Liver (tissue), 9 donors: ENCODE data around the gene CEMIP. TPM values are rescaled to one million over a fixed set of nuclear protein-coding genes. Genes with fewer than 3 reads are reported as not detected.

Experiments
- DNase-seq: peaks from one replicate; pipeline ENCODE4 v3.0.0-alpha.2; 2017; ENCODE audit warnings: low spot score
- H3K27ac ChIP-seq, 2 donors: one replicate each; pipeline ENCODE4 v1.7.0; 2013; ENCODE audit warnings: inconsistent platforms in 2 of 2, low read length in 2 of 2, control low read depth in 1 of 2, low read depth in 1 of 2, mild to moderate bottlenecking in 1 of 2
- H3K27me3 ChIP-seq, 4 donors: one replicate each; pipeline versions ENCODE4 v1.6.1 to v1.7.0; 2013; ENCODE audit warnings: low read length in 3 of 4, inconsistent platforms in 1 of 4, mild to moderate bottlenecking in 1 of 4, moderate library complexity in 1 of 4; ENCODE audit not compliant: control insufficient read depth in 4 of 4, insufficient read depth in 4 of 4
- H3K36me3 ChIP-seq, 4 donors: one replicate each; pipeline versions ENCODE4 v1.6.1 to v1.7.0; 2013; ENCODE audit warnings: low read length in 3 of 4, mild to moderate bottlenecking in 3 of 4, low read depth in 1 of 4, moderate library complexity in 1 of 4; ENCODE audit not compliant: control insufficient read depth in 4 of 4, insufficient read depth in 3 of 4
- H3K4me1 ChIP-seq, 4 donors: one replicate each; pipeline versions ENCODE4 v1.6.1 to v1.7.0; 2013; ENCODE audit warnings: low read length in 3 of 4, mild to moderate bottlenecking in 3 of 4, moderate library complexity in 1 of 4; ENCODE audit not compliant: control insufficient read depth in 4 of 4, insufficient read depth in 4 of 4
- H3K4me3 ChIP-seq, 3 donors: one replicate each; pipeline versions ENCODE4 v1.6.1 to v1.7.0; 2013; ENCODE audit warnings: low read length in 3 of 3, control low read depth in 1 of 3, low read depth in 1 of 3, mild to moderate bottlenecking in 1 of 3
- H3K9ac ChIP-seq, 2 donors: one replicate each; pipeline ENCODE4 v1.7.0; 2013; ENCODE audit warnings: low read length in 2 of 2, mild to moderate bottlenecking in 2 of 2, moderate library complexity in 2 of 2, control low read depth in 1 of 2, low read depth in 1 of 2
- H3K9me3 ChIP-seq, 4 donors: one replicate each; pipeline versions ENCODE4 v1.6.1 to v1.7.0; 2013; ENCODE audit warnings: low read length in 3 of 4; ENCODE audit not compliant: control insufficient read depth in 4 of 4
- EGR1 ChIP-seq, 2 donors: IDR thresholded peaks; 2 replicates each; pipeline ENCODE4 v1.6.1; 2016 to 2018; ENCODE audit warnings: antibody characterized with exemption in 2 of 2, low read depth in 2 of 2
- FOXA1 ChIP-seq: IDR thresholded peaks from 2 replicates; pipeline ENCODE4 v1.6.1; 2016; ENCODE audit warnings: antibody characterized with exemption
- GABPA ChIP-seq, 2 donors: IDR thresholded peaks in 1 of 2; conservative IDR thresholded peaks in 1 of 2; 2 replicates each; pipeline ENCODE4 v1.6.1; 2016; ENCODE audit warnings: antibody characterized with exemption in 2 of 2, mild to moderate bottlenecking in 1 of 2, moderate library complexity in 1 of 2
- HNF4A ChIP-seq, 2 donors: conservative IDR thresholded peaks; 2 replicates each; pipeline ENCODE4 v1.6.1; 2016; ENCODE audit warnings: antibody characterized with exemption in 2 of 2, mild to moderate bottlenecking in 2 of 2
- JUND ChIP-seq, 2 donors: IDR thresholded peaks; 2 replicates each; pipeline ENCODE4 v1.6.1; 2016; ENCODE audit warnings: antibody characterized with exemption in 2 of 2
- MAX ChIP-seq: IDR thresholded peaks from 2 replicates; pipeline ENCODE4 v1.6.1; 2016; ENCODE audit warnings: antibody characterized with exemption
- NR2F2 ChIP-seq: IDR thresholded peaks from 2 replicates; pipeline ENCODE4 v1.6.1; 2016; ENCODE audit warnings: antibody characterized with exemption
- RAD21 ChIP-seq, 2 donors: IDR thresholded peaks; 2 replicates each; pipeline ENCODE4 v1.6.1; 2016; ENCODE audit warnings: antibody characterized with exemption in 2 of 2, mild to moderate bottlenecking in 2 of 2
- REST ChIP-seq: IDR thresholded peaks from 2 replicates; pipeline ENCODE4 v1.6.1; 2016; ENCODE audit warnings: antibody characterized with exemption, mild to moderate bottlenecking
- RXRA ChIP-seq, 2 donors: IDR thresholded peaks; 2 replicates each; pipeline ENCODE4 v1.6.1; 2017 to 2018; ENCODE audit warnings: antibody characterized with exemption in 2 of 2, mild to moderate bottlenecking in 1 of 2
- TAF1 ChIP-seq: conservative IDR thresholded peaks from 2 replicates; pipeline ENCODE4 v1.6.1; 2016; ENCODE audit warnings: antibody characterized with exemption, mild to moderate bottlenecking
- YY1 ChIP-seq: IDR thresholded peaks from 2 replicates; pipeline ENCODE4 v1.6.1; 2016; ENCODE audit warnings: antibody characterized with exemption, mild to moderate bottlenecking
- WGBS: extraction: QIAGEN DNeasy Blood & Tissue Kit; methylation state at CpG from one replicate; pipeline ENCODE4 v1.1.7; 2013; 5-methylcytosine and 5-hydroxymethylcytosine counted together
- polyA plus RNA-seq, 2 donors: library from polyadenylated mRNA; stranded (reverse) in 1 of 2; unstranded in 1 of 2; fragments of 200-250 nt in 1 of 2; fragments of >200 nt in 1 of 2; fragmentation: Nextera tagmentation in 1 of 2; extraction: Ambion mirVana in 1 of 2; gene quantifications; one replicate each; pipeline versions ENCODE4 v1.2.1 to v1.2.3, GENCODE V29; 2013 to 2015
- total RNA-seq, 2 donors: library from RNA; depleted of rRNA; stranded (reverse); fragments of >200 nt; gene quantifications; one replicate each; pipeline ENCODE4 v1.2.3, GENCODE V29; 2014
- TF ChIP-seq, protein P1 (sequence below): IDR thresholded peaks from 2 replicates; pipeline ENCODE4 v1.6.1; 2016; ENCODE audit warnings: antibody characterized with exemption
- donor health status: healthy.
- donor health status: healthy.
- donor health status: healthy.
- donor health status: healthy.
- donor health status: healthy.

CEMIP gene
- total and polyA plus RNA-seq, 4 donors, result under 0.01 to 0.89 (median 0.21) TPM

DNA sequence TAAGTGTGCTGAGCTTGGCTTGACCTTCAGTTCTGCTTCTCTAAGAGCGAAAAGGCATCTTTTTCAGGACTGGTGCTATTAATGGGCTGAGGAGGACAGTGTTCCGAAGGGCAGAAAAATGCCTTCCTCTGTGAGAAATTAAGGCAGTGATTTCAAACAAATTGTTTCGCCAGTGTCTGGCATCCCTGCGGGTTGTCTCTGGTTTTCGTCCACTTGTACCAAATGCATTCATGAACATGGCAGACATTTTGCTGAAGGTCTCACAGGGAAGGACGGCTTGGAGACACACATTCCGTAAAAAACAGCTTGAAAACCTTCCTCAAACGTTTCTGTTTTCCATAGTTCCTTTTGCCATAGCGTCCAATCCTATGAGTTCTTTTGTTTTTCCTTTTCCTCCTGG lies 57.1 kb downstream of the CEMIP start:
- WGBS, result 84% methylated on average over 9 of the region's 9 CpGs
- no peak for DNase-seq
- TF ChIP-seq YY1 (no peak), TAF1 (no peak), RAD21 (IDR thresholded peaks at IDR 0.05) (no peak)
- Histone ChIP-seq H3K27ac (no peak overlapping the region), H3K27me3 (peaks cover 0 to 8% (median 0%) of the 10 kb centered on the region in 4 donors), H3K4me3 (no peak overlapping the region), H3K9me3 (no peaks in the 10 kb centered on the region), H3K9ac (no peak overlapping the region), H3K36me3 (no peaks in the 10 kb centered on the region), H3K4me1 (no peaks in the 10 kb centered on the region)

- H3K4me1 ChIP-seq, result no peaks in the 10 kb centered on the region
- DNase-seq, result no peak
Measured at GRCh38 chr15:80837006-80837405, 57.8 kb downstream of the CEMIP start.

GRCh38 chr15:80838012-80838411 lies 58.8 kb downstream of the CEMIP start:
- Histone ChIP-seq H3K27ac (no peak overlapping the region), H3K27me3 (peaks cover 0 to 8% (median 0%) of the 10 kb centered on the region in 4 donors), H3K4me3 (no peak overlapping the region), H3K36me3 (no peaks in the 10 kb centered on the region), H3K4me1 (no peaks in the 10 kb centered on the region), H3K9me3 (no peaks in the 10 kb centered on the region), H3K9ac (no peak overlapping the region)
- DNase-seq, result no peak
- TF ChIP-seq REST (no peak), NR2F2 (no peak), MAX (no peak), HNF4A (conservative IDR thresholded peaks at IDR 0.05) (no peak), RXRA (IDR thresholded peaks at IDR 0.05) (no peak), JUND (IDR thresholded peaks at IDR 0.05) (no peak), TAF1 (no peak), GABPA (IDR thresholded peaks at IDR 0.05 in 1 of 2, conservative IDR thresholded peaks at IDR 0.05 in 1 of 2) (no peak), FOXA1 (no peak)
- TF ChIP-seq, protein P1, sequence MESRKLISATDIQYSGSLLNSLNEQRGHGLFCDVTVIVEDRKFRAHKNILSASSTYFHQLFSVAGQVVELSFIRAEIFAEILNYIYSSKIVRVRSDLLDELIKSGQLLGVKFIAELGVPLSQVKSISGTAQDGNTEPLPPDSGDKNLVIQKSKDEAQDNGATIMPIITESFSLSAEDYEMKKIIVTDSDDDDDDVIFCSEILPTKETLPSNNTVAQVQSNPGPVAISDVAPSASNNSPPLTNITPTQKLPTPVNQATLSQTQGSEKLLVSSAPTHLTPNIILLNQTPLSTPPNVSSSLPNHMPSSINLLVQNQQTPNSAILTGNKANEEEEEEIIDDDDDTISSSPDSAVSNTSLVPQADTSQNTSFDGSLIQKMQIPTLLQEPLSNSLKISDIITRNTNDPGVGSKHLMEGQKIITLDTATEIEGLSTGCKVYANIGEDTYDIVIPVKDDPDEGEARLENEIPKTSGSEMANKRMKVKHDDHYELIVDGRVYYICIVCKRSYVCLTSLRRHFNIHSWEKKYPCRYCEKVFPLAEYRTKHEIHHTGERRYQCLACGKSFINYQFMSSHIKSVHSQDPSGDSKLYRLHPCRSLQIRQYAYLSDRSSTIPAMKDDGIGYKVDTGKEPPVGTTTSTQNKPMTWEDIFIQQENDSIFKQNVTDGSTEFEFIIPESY, result no peak
- WGBS, result 91% methylated on average over 11 of the region's 11 CpGs

More at GRCh38 chr15:80837006-80837405, 57.8 kb downstream of the CEMIP start:
- H3K27ac ChIP-seq, result no peak overlapping the region
- H3K36me3 ChIP-seq, result no peaks in the 10 kb centered on the region
- H3K4me3 ChIP-seq, result no peak overlapping the region
- H3K9ac ChIP-seq, result no peak overlapping the region
- 87% methylated on average over 3 of the region's 3 CpGs for WGBS
- H3K9me3 ChIP-seq, result no peaks in the 10 kb centered on the region
- H3K27me3 ChIP-seq, result peaks cover 0 to 8% (median 0%) of the 10 kb centered on the region in 4 donors
- no peak for TF ChIP-seq FOXA1
- TF ChIP-seq RXRA (IDR thresholded peaks at IDR 0.05), result no peak
- no peak for TF ChIP-seq JUND (IDR thresholded peaks at IDR 0.05)
- TF ChIP-seq EGR1 (IDR thresholded peaks at IDR 0.05; ENCODE audit: low read depth in 2 of 2), result no peak
- no peak for TF ChIP-seq HNF4A (conservative IDR thresholded peaks at IDR 0.05)
